GM19395 (cell line): Measurements from ENCODE around the gene URB2.

ENCODE experiments used
- ATAC-seq: cut with Tn5 transposase; IDR thresholded peaks from one replicate; pipeline ENCODE4 v1.9.1; 2021; ENCODE audit warnings: mild to moderate bottlenecking, moderate library complexity; ENCODE audit not compliant: unreplicated experiment

URB2 gene

GRCh38 chr1:229643996-229644745 is 18.1 kb downstream of the URB2 start:
- ATAC-seq: no peak

- ATAC-seq: no peak
These were observed 19.4 kb downstream of the URB2 start for GRCh38 chr1:229645324-229645993.

- ATAC-seq: no peak
These were observed 22.4 kb downstream of the URB2 start for GRCh38 chr1:229648406-229648805.

GRCh38 chr1:229650045-229650444 is 24.0 kb downstream of the URB2 start:
- ATAC-seq: no peak

GRCh38 chr1:229651546-229651945 is 25.5 kb downstream of the URB2 start:
- ATAC-seq: no peak

- ATAC-seq: no peak
These were observed 27.4 kb downstream of the URB2 start for GRCh38 chr1:229653420-229653819.

- ATAC-seq: no peak
These were observed 29.7 kb downstream of the URB2 start for GRCh38 chr1:229655781-229656180.

GRCh38 chr1:229657993-229658755 is 32.1 kb downstream of the URB2 start:
- peak; percentile 81 for ATAC-seq

- ATAC-seq: peak; percentile 73
These were observed 35.2 kb downstream of the URB2 start for GRCh38 chr1:229661022-229661877.

- no peak for ATAC-seq
These were observed 35.9 kb downstream of the URB2 start for GRCh38 chr1:229661897-229662296.

GRCh38 chr1:229664133-229664689 is 38.2 kb downstream of the URB2 start:
- no peak for ATAC-seq

GRCh38 chr1:229665912-229666558 is 40.0 kb downstream of the URB2 start:
- ATAC-seq: no peak

- no peak for ATAC-seq
These were observed 40.5 kb downstream of the URB2 start for GRCh38 chr1:229666585-229666984.

- ATAC-seq: no peak
These were observed 43.3 kb downstream of the URB2 start for GRCh38 chr1:229669333-229669732.

GRCh38 chr1:229671310-229671709 is 45.3 kb downstream of the URB2 start:
- no peak for ATAC-seq

- ATAC-seq: no peak
These were observed 46.2 kb downstream of the URB2 start for GRCh38 chr1:229672246-229672645.

- ATAC-seq: no peak
These were observed 48.0 kb downstream of the URB2 start for GRCh38 chr1:229674042-229674441.

- no peak for ATAC-seq
These were observed 49.3 kb downstream of the URB2 start for GRCh38 chr1:229675396-229675795.

GRCh38 chr1:229685149-229685548 is 59.1 kb downstream of the URB2 start:
- no peak for ATAC-seq

- no peak for ATAC-seq
These were observed 63.2 kb downstream of the URB2 start for GRCh38 chr1:229689273-229689672.
